Epidermal melanocyte (primary cell): ENCODE data around the gene ATP7B.

Source experiments
- DNase-seq: peaks from one replicate; pipeline ENCODE4 v3.0.0; 2011; ENCODE audit warnings: low spot score; ENCODE audit not compliant: insufficient read length

Gene ATP7B

DNA sequence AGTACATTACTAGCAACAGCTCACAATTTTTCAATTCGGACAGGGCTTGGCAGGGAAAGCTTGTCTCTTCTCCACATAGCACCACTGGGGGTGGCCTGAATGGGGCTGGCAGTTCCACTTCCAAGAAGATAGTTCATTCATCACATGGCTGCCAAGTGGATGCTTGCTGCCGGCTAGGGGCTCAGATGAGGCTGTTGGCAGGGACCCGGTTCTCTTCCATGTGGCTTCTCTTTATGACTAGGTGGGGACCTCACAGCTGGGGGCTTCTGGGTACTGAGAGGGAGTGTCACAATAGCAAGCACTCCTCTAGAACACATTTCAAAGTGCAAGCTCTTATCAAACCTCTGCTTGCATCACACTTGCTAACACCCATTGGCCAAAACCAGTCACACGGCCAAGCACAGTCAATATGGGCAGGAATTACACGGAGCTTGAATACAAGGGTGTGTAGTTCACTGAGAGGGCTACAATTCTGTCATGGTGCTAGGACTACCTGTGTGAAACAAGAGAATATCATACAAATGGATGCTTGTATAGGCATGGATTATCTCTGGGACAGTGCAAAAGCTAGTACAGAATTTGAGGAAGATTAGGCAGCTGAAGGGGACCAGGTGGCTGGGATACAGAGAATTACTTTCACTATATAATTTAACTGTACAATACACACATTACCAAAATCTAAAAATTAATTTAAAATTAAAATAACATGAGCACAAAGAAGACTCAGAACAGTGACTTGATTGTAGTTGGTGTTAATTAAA lies 32.3 kb downstream of the ATP7B start:
- no peak for DNase-seq

DNA sequence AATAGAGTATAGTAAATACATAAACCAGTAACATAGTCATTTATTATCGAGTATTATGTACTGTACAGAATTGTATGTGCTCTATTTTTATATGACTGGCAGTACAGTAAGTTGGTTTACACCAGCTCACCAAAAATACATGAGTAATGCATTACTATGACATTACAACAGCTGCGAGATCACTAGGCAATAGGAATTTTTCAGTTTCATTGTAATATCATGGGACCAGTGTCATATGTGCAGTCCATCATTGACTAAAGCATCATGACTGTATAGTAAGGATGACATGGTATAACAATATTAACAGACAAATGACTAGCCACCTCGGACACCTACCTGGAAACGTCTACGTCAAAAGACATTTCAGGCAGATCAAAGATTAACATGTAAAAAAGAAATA lies 33.6 kb downstream of the ATP7B start:
- no peak for DNase-seq

DNA sequence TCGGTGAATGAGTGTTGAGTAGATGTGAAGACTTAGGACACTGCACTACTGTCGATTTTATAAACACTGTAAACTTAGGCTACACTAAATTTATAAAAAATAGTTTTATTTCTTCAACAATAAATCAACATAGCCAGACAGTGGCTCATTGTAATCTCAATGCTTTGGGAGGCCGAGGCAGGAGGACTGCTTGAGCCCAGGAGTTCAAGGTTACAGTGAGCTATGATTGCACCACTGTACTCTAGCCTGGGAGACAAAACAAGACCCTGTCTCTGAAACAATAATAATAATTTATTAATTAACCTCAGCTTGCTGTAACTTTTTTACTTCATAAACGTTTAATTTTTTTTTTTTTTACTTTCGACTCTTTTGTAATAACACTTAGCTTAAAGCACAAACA lies 34.4 kb downstream of the ATP7B start:
- no peak for DNase-seq

DNA sequence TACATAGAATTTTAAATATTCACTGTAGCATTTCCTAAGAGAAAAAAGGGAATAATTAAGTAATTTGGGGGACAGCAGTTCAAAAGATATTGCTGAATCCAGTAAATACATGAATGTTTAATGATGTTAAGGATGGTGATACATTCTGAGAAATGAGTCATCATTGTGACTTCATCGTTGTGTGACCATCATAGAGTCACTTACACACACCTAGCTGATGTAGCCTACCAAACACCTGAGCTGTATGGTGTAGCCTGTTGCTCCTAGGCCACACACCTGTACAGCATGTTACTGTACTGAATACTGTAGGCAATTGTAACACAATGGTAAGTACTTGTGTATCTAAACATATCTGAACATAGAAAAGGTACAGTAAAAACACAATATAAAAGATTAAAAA lies 34.8 kb downstream of the ATP7B start:
- no peak for DNase-seq

DNA sequence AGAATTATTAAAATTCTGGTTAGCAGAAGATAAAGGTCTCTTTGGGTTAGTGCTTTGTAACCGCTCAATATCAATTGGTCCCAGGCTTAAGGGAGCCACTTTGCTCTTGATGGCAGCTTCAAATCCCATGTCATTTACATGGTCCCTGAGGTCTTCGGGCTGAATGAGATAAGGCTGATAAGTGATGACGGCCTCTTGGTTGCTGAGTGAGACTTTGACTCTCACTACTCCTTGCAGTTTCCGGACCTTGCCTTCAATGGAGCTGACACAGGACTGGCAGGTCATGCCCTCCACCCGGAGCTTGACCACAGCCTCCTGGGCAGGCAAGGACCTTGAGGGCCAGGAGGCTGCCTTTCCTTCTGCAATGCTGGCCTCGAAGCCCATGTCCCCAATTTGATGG lies 36.8 kb downstream of the ATP7B start:
- no peak for DNase-seq

DNA sequence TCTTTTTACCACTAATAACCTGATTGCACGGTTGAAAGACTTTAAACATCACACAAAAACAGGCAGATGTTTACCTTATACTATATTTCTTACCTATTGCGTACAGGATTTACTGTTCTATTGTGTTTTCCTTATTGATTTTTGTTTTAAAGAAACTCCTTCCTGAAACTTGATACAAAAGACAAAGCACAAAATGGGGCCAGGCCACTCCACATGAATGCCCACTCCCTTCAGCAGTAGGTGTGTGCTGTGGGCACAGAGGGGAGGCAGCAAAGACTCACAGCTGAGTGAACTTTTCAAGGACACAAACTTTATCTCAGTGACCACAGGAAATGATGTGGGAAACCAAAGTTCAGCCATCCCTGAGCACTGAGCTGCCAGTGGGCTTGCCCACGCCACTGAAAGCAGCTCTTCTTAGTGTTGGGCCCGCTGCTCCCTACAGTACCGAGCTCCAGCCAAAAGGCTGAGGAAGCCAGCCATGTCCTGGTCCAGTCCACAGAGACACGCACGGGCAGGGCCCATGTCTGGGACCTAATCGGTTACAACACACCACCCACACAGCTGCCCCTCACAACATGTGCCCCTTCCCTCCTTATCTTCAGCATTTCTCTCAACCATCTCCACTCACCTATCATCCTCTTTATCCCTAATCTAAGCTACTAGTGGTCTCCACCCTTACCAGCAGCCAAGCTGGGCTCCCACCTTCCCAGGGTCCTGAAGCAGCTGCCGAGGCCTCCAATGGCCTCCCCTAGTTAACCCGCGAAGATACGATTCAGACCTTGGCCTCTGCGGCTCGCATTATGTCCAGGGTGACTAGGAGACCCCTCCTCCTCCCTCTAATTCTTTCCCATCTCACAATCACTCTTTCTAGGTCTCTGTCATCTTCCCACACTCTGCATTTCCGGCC lies 39.5 kb downstream of the ATP7B start:
- no peak for DNase-seq

DNA sequence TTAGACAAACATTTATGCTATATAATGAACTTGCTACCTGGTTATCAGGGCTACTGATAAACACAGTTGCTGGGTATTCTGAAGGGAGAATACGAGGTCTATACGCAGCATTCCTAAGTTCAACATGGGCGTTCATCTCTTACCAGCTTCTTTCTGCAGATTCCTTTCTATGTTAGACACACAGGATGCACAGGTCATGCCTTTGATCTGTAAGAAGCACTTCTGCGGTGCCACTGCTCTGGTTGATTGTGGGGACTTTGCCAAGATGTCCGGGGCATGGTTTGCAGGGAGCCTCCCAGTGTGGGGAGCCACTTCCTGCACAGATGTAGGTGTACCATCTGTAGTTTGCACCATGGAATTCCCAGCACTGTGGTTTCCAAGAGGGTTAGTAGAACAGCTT lies 40.9 kb downstream of the ATP7B start:
- no peak for DNase-seq

DNA sequence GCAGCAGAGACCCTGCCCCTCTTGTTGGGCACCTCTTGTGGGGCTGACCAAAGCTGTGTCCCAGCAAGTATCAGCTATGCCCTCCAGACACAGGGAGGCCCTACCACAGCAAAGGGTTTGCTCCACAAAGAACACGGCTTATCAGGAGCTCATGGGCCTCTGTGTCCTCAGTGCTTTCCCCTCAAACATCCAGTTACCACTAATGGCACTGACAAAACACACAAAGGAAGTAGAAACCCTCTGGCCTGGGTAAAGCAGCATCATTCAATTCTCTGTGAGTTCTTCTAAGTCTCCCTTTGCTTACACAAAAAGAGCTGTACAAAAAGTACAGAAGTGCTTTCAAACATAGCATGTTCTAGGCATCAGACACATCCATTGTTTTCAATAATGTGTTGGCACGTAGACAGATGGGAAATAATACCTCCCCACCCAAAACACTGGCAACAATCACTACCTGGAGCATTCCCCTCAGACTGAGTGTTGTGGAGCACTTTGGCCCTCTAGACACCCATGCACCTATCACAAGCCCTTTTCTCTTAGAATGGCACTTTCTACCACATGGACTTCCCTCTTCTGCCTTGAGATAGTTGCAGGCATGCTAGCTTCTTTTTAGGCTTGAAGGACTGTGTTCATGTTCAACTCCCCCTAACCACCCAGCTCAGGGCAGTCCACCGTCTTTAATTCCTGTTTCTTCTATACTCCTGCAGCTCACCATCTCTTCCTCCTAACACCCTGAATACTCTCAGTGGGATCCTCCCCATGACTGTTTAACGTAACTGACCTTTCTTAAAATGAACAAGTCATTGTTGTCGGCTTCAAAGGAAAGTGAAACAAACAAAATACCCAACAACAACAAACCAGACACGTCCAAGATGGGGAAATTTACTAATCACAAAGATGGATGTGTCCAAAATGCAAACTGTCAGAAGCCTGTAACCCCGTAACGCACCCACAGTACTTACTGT lies 43.5 kb downstream of the ATP7B start:
- no peak for DNase-seq

DNA sequence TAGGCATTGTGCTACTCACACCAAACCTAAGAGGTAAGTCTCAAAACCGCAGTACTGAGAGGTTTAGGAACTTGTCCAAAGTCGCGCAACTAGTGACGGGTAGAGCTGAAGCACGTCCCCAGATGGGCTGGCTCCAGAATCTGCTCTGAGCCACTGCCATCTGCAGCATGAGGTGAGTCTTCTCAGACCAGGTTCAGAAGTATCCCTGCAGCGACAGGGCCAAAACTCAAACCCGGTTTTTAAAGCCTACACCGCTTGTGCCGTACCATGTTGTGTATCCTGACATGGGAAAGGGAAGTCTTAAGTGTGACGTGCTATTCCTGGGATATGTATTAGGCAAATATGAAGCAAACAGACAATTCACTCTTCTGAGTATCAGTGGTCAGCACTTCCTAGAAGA lies 45.1 kb downstream of the ATP7B start:
- DNase-seq = no peak

DNA sequence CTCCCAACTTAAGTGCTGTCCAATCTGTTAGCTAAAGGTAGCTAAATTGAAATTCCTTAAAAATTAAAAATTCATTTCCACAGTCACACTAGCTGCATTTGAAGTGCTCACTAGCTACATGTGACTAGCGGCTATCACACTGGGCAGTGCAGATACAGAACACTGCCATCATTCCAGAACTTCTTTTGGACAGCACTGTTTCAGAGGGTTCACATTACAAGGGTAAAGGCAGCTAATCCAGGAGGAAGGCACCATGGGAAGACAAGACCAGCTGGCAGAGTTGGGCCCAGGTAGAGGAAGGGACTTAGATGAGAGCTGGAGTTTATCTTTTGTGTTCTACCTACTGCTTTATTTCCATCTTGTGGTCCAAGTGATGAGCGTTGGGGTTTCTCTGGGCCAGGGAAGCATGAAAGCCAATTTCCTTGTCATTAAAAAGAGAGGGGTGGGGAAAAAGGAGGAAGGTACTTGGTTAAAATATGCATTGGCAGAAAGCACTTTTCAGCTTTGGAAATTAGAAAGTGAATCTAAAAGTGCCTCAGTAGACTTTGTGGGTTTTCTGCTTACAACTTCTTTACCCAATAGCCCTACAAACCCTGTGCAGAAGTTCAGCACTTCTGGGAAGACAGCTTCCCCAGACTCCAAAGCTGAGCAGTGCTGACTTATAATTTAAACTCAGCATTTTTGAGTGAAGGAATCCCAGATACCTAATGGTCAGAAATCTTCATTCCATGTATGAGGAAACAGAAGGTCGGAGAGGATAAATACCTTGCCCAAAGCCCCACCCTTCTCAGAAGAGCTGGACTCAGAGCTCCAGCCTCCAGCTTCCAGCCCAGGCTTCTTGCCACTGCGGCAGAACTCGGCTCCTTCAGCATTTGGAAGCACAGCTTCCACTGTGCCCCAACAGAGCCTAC lies 49.5 kb downstream of the ATP7B start:
- no peak for DNase-seq

DNA sequence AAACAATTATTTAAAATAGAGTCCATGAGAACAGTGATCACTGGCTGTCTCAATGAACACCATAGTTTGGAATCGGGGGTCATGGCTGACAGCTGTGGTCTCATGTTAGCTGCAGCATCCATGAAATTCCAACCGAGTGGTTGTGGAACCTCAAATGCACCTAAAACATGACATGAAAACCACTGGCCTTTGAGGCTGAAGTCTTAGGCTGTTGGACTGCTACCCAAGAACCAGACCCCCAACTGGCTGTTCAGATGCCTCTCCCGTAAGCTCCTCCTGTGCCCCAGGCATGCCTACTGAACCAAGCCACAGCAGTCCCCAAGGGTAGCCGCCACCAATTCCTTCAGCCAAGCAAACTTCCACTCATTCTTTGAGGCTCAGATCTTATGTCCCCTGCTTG lies 50.5 kb downstream of the ATP7B start:
- DNase-seq = no peak

DNA sequence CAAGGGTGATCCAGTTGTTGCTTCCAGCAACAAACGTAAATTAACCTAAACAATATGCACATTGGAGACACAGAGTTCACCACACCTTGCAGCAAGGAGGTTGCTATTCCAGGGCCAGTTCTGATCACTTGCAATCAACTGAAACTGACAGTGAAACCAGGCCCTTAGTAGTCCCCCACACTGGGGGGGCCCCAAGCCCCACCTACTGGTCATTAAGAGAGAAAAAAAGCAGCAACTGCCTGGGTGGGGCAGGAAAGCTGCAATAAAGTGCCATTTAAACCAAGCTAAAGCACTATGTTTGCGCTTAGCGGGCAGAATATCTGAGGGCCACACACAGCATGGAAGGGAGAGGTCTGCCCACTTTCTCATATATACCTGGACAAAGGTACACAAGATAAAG lies 51.5 kb downstream of the ATP7B start:
- DNase-seq = no peak

DNA sequence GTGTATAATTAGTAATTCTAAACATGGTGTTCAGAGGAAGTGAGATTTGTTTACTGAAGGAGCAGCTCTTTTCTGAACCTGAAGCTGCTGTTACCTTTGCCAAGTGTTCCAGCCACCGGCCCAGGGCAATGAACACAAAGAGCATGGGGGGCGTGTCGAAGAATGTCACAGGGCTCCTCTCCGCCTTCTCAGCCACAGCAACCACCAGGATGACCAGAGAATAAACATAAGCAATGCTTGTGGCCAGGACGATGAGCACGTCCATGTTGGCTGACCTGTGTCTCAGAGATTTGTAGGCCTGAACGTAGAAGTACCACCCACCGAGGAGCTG lies 53.1 kb downstream of the ATP7B start:
- no peak for DNase-seq

DNA sequence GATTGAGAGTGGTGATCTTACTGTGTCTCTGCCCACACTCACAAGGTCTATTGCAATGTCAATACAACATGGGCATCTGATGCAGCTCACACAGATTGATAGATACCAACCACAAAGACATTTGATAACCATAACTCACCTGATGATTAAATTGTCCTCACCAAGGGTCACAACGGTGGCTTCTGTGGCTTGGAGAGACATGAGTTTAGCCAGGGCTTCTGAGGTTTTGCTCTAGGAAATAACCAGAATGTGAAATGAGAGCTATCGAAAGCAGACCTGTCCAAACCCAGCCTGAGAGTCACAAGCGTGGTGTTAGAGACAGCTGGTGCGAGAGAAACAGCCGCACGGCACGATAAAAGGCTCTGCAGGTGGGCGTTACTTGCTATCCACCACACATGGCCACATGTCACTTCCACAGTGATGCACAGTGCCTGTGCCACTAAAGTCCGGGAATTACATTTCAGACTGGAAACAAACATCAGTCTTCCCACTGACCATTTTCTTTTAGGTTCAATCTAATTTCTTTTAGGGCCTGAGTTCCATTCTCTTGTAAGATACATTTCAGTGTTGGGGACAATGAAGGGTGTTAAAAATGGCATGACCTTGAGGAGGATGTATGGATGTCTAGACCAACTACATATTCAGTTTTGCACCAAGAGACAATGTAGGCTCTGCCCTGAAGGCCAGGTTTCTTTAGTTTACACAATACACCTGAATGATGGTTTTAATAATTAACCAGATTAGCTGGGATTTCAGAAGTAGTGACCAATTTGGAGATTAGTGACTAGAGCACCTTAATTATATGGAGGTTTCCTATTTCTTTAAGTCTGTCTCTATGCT lies 53.7 kb downstream of the ATP7B start:
- DNase-seq = no peak

DNA sequence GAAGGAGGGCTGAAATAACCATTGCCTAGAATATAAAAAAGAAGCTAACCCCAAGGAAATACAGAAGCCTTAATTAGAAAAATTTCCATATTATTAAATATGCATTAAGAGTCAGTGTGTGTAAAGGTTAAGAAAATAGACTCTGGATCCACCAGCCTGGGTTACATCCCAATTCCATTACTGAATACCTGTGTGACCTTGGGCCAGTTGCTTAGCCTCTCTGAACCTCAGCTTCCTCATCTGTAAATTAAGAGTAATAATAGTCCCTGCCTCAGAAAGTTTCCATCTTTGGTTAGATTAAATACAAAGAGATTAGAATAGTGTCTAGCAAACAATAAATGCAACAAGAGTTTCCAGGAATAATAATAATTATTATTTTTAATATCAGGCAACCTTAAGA lies 54.5 kb downstream of the ATP7B start:
- no peak for DNase-seq

DNA sequence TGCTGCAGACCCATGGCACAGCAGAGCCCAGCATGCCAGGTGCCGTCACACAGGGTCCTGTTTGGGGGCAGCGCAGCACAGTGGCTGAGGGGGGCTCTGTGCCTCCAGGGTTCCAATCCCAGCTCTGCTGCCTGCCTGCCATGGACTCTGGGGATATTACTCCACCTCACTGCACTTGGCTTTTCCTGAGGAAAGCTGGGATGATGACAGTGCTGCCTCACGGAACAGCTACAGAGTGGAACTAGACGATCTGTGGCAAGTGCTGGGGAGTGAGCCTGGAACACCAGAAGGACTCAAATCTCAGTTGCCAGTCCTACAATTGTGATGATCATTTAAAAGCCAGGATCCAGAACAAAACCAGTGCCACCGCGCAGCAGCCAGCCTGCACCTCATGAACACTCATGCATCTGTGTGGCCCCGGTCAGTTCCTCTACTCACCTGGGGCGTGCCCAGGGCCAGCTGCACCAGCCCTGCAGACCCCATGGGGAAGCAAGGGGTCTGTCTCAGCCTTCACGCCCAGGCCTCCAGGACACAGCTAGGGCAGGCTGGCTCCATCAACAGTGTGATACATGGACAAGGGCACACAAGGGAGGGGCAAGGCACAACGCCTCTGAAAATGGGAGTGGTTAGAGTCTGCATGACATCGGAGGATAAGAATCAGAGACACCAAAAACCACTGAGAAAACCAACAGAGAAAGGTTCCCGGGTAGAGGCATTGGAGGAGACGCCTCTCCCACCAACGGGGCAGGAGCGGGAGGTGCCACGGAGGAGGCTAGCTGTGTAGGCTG lies 55.2 kb downstream of the ATP7B start:
- no peak for DNase-seq

DNA sequence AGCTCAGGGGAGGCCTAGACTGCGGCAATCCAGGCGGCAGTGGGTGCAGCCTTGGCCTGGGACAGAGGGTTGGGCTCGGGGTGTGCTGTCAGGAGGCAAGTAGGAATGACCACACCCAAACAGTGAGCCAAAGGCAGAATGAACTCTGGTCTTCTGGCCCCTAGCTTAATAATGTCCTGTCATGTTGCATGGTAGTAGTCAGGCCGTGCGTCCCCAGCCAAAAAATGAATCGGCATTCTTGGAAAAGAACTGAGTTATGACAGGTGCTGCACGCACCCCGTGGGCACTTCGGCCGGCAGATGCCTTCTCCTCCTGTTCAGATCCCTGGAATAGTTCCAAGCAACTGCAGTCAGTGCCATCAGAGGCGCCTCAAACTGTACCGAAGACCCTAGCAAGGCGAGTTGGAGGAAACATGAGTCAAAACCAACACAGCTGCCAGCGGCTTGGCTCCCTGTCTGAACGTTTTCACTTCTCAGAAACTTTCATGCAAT lies 55.9 kb downstream of the ATP7B start:
- no peak for DNase-seq

DNA sequence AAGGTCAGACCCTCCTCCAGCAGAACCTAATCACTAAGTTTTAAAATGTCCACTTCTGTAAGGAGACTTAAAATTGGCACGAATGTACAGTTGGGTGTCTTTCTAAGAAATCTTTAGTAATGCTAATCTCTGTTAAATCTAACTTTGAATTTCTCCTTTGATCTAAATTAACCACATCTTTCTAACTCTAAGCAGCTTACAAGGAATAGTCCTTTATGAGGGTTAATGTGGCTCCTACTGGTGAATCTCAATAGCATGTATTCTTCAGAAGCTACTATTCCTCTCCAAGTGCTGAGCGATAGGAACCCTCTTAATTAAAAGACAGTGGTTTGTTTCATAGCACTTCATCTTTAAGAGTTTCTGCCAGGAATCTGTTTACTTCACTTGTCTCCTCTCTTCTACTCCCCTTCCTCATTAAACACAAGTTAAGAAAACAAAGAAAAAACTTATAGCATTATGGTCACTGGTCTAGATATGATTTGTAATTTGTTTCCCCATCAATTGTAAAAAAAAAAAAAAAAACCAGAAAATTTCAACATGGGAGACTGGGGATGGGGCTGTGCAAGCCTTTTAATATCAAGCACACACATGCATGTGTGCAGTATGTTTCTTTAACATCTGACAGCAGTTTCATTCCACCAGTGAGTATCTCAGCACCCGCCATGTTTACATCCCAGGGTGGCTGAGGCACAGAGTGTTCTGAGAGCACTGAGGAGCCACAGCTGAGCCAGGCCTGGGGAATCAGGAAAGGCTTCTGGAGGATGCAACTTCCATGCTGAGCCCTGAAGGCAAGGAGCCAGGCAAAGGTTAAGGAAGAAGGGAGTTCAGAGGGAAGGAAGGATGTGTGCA lies 57.7 kb downstream of the ATP7B start:
- DNase-seq = no peak
